ENCODE data around the gene MYBPH.

MYBPH gene

GRCh38 chr1:203122159-203122558 is 53.5 kb downstream of the MYBPH start:
- peaks cover 18% of the 10 kb centered on the region for H3K27me3 ChIP-seq (ENCODE audit: control insufficient read depth, insufficient read depth, low read length)
- H3K4me1 ChIP-seq (ENCODE audit: control insufficient read depth, insufficient read depth, low read length), result peaks cover 8% of the 10 kb centered on the region
- H3K36me3 ChIP-seq (ENCODE audit: control insufficient read depth, insufficient read depth, low read length), result no peaks in the 10 kb centered on the region
- H3K9ac ChIP-seq (ENCODE audit: low read length), result no peak overlapping the region
- H3K27ac ChIP-seq (ENCODE audit: low read depth, low read length), result no peak overlapping the region
- no peak overlapping the region for H3K4me3 ChIP-seq (ENCODE audit: low read length)

- Histone ChIP-seq H3K9ac (ENCODE audit: low read length) (no peak overlapping the region), H3K27me3 (ENCODE audit: control insufficient read depth, insufficient read depth, low read length) (peaks cover 15% of the 10 kb centered on the region), H3K4me3 (ENCODE audit: low read length) (no peak overlapping the region), H3K27ac (ENCODE audit: low read depth, low read length) (no peak overlapping the region), H3K4me1 (ENCODE audit: control insufficient read depth, insufficient read depth, low read length) (peaks cover 3% of the 10 kb centered on the region), H3K36me3 (ENCODE audit: control insufficient read depth, insufficient read depth, low read length) (no peaks in the 10 kb centered on the region)
These were observed 54.2 kb downstream of the MYBPH start for GRCh38 chr1:203121186-203122015.

GRCh38 chr1:203120325-203121153 is 55.1 kb downstream of the MYBPH start:
- Histone ChIP-seq H3K4me3 (ENCODE audit: low read length) (no peak overlapping the region), H3K36me3 (ENCODE audit: control insufficient read depth, insufficient read depth, low read length) (no peaks in the 10 kb centered on the region), H3K4me1 (ENCODE audit: control insufficient read depth, insufficient read depth, low read length) (peaks cover 2% of the 10 kb centered on the region), H3K27me3 (ENCODE audit: control insufficient read depth, insufficient read depth, low read length) (peaks cover 14% of the 10 kb centered on the region), H3K27ac (ENCODE audit: low read depth, low read length) (no peak overlapping the region), H3K9ac (ENCODE audit: low read length) (no peak overlapping the region)

All from rectal smooth muscle tissue (tissue), 1 donor.